ENCODE results near the gene WNT5B. TPM values are rescaled to one million over a fixed set of nuclear protein-coding genes. Genes with fewer than 3 reads are reported as not detected.

Gene WNT5B
- total and polyA plus RNA-seq, 11 donors, result 0.52 to 3.9 (median 1.3) TPM

DNA sequence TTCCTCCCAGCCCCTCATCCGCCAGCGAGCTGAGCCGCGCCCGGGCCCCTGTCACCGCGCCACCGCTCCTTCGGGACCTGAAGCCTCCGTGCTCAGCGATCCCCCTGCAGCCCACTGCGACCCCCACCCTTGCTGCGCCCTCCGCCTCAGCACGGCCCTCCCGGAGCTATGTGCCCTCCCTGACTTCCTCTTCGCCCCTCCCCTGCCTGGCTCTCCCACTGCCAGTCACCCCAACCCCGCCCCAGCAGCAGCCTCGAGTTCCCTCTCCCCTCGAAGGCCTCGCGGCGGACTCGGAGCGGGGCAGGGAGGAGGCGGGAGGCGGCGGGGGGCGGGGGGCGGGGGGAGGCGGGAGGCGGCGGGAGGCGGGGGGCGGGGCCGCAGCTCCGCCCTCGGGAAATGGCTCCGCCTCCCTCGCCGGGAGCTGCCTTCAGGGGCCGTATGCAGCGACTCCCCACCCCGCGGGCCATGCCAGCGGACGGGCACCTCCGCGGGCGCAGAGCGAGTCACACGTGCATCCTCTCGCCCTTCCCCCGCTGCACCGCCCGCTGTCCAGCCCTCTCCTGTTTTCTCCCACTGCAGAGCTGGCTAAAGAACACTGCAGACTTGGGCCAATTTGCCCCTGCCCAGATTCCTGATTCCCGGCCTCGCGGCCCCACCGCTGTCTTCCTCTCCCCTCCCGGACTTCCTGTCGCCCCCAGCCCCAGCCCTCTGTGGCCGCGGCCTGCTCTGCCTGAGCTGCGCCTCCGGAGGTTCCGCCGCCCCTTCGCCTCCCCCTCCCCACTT, 32.7 kb downstream of the WNT5B start:
- H3K27me3 ChIP-seq, result no peaks in the 10 kb centered on the region
- H3K4me1 ChIP-seq, result peaks cover 3 to 50% (median 28%) of the 10 kb centered on the region in 12 donors
- H3K36me3 ChIP-seq, result no peaks in the 10 kb centered on the region
- peak; percentile 90 to 95 (median 94) for DNase-seq
- no peaks in the 10 kb centered on the region for H3K9me3 ChIP-seq
- peak overlapping the region; percentile 78 to 100 (median 96) for H3K27ac ChIP-seq
- 2 to 6% (median 5%) methylated on average over 43 to 68 of the region's 69 CpGs for WGBS, 4 donors
- H3K4me3 ChIP-seq, result peak overlapping the region in 11 of 12 donors; percentile 46 to 76 (median 62)
- ATAC-seq, result peak; percentile 68 to 91 (median 89)
- peak; percentile 12 to 60 for TF ChIP-seq POLR2A (IDR thresholded peaks at IDR 0.05)
- TF ChIP-seq, protein P1, sequence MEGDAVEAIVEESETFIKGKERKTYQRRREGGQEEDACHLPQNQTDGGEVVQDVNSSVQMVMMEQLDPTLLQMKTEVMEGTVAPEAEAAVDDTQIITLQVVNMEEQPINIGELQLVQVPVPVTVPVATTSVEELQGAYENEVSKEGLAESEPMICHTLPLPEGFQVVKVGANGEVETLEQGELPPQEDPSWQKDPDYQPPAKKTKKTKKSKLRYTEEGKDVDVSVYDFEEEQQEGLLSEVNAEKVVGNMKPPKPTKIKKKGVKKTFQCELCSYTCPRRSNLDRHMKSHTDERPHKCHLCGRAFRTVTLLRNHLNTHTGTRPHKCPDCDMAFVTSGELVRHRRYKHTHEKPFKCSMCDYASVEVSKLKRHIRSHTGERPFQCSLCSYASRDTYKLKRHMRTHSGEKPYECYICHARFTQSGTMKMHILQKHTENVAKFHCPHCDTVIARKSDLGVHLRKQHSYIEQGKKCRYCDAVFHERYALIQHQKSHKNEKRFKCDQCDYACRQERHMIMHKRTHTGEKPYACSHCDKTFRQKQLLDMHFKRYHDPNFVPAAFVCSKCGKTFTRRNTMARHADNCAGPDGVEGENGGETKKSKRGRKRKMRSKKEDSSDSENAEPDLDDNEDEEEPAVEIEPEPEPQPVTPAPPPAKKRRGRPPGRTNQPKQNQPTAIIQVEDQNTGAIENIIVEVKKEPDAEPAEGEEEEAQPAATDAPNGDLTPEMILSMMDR (IDR thresholded peaks at IDR 0.05), result no peak
- intact Hi-C loops (cut with DNase I), result loop anchor here in 3 of 10 donors (2.0 kb wide), 1 partner anchor 29 kb away; the partner anchor contains the start of gene ADIPOR2 (in 3 of the 3)

DNA sequence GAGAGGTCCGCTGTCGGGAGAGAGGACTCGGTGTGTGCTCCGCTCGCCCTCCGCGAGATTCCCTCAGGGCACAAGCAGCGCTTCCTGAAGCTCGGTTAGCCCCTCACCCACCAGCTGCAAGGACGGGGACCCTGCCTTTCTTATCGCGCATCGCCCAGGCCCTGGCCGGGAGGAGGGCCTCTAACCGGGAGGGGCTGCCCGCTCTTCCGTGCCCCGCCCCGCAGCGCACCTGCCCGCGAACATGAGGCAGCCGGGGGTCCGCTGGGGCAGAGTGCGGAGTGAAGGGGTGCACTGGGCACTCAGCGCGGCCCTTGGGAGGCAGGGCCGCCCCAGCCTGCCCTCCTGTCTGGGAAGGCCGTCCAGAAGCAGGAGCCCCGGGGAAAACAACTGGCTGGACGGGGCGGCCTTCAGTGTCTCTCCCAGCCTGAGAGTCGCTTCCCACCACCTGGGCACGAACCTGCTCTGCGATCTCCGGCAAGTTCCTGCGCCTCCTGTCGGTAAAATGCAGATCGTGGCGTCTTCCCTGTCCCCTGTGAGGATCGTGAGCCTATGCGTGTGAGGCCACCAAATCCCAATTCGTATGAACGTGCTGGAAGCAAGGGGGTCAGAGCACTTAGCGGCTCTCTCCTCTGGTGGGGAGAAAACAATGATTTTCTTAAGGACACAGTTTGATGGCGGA, 33.9 kb downstream of the WNT5B start:
- Histone ChIP-seq H3K9me3 (no peaks in the 10 kb centered on the region), H3K27me3 (no peaks in the 10 kb centered on the region), H3K4me3 (peak overlapping the region in 7 of 12 donors; percentile 5 to 32 (median 21)), H3K36me3 (no peaks in the 10 kb centered on the region), H3K4me1 (peaks cover 4 to 48% (median 27%) of the 10 kb centered on the region in 12 donors), H3K27ac (peak overlapping the region in 11 of 12 donors; percentile 61 to 81 (median 74))
- TF ChIP-seq POLR2A (IDR thresholded peaks at IDR 0.05), result no peak
- TF ChIP-seq, protein P1 (IDR thresholded peaks at IDR 0.05), result peak in 5 of 12 donors; percentile 25 to 39 (median 32)
- intact Hi-C loops (cut with DNase I), result loop anchor here in 1 of 10 donors (2.0 kb wide), 1 partner anchor 28 kb away; the partner anchor contains the start of gene ADIPOR2
- 26 to 60% (median 37%) methylated on average over 16 to 46 of the region's 46 CpGs for WGBS, 4 donors
- DNase-seq (peak in 2 of 5 donors; percentile 24 to 65), ATAC-seq (no peak)

DNA sequence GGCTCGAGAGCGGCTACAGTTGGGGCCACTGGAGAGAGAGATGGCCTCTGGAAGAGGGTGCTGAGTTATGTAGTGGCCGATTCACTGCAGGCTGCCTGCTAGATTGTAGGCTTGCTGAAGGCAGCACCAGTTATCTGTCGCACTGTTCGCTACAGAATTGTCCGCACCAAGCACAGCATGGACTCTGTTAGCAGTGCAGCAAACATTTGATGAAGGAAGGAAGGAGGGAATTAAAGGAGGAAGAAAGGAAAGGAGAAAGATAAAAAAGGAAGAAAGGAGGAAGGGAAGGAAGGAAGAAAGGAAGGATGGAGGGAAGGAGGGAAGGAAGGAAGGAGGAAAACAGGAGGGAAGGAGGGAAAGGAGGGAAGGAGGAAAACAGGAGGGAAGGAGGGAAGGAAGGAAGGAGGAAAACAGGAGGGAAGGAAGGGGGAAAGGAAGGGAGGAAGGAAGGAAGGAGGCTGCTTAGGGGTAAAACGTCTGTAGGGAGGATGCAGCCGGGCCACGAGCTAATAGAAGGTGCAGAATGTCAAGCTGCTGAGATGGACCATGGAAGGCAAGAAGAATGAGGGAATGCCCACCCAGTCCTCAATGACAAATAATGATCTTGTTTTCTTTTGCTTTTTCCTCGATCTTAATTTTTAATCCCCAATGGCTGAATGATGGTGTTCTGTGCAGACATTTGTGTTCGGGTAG, 34.6 kb downstream of the WNT5B start:
- H3K36me3 ChIP-seq, result no peaks in the 10 kb centered on the region
- no peaks in the 10 kb centered on the region for H3K9me3 ChIP-seq
- no peak overlapping the region for H3K4me3 ChIP-seq
- intact Hi-C loops (cut with DNase I), result loop anchor here in 1 of 10 donors (2.0 kb wide), 1 partner anchor 27 kb away; the partner anchor contains the start of gene ADIPOR2
- H3K27ac ChIP-seq, result peak overlapping the region in 7 of 12 donors; percentile 62 to 81 (median 73)
- DNase-seq, result no peak
- 83 to 89% (median 88%) methylated on average over 11 of the region's 11 CpGs for WGBS, 4 donors
- no peaks in the 10 kb centered on the region for H3K27me3 ChIP-seq
- no peak for ATAC-seq
- H3K4me1 ChIP-seq, result peaks cover 4 to 41% (median 24%) of the 10 kb centered on the region in 12 donors
- TF ChIP-seq, protein P1 (IDR thresholded peaks at IDR 0.05), result no peak
- no peak for TF ChIP-seq POLR2A (IDR thresholded peaks at IDR 0.05)

Data from heart left ventricle (tissue), 16 donors.